ENCODE results near the gene TSPAN16.

- no peak for TF ChIP-seq CSRNP3 (CRISPR knock-in tag; IDR thresholded peaks at IDR 0.05)
- TF ChIP-seq ARNTL (CRISPR knock-in tag; IDR thresholded peaks at IDR 0.05; ENCODE audit: borderline replicate concordance, low read depth) = no peak
Measured at GRCh38 chr19:11265785-11266236, 30.1 kb upstream of the TSPAN16 start.
